Activated CD8-positive, alpha-beta memory T cell treated with anti-CD3 and anti-CD28 coated beads for 24 hours (primary cell): ENCODE measurements around the gene MAPK4.
"Not testable (repeated sequence)": the region's sequence is repeated elsewhere in the genome, so short reads cannot be mapped to it uniquely, and the experiment has no call there.

ENCODE experiments used
- DNase-seq: peaks from one replicate; pipeline ENCODE4 v3.0.0-alpha.2; 2020

The MAPK4 gene

DNA sequence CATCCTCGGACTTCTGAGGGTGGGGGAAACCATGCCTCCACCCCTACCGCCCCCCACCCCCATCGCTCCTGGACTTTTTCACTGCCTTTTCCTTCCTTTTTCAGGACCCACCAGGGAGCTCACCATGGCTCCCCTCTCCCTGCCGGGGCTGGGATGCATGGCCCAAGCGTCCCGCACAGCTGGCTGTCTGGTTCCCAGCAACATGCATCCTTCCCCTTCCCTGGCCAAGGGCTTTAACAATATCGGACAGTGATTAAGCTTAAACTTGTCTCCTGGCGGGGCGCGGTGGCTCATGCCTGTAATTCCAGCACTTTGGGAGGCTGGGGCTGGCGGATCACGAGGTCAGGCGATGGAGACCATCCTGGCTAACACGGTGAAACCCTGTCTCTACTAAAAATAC, 215.8 kb downstream of the MAPK4 start:
- DNase-seq, result no peak

DNA sequence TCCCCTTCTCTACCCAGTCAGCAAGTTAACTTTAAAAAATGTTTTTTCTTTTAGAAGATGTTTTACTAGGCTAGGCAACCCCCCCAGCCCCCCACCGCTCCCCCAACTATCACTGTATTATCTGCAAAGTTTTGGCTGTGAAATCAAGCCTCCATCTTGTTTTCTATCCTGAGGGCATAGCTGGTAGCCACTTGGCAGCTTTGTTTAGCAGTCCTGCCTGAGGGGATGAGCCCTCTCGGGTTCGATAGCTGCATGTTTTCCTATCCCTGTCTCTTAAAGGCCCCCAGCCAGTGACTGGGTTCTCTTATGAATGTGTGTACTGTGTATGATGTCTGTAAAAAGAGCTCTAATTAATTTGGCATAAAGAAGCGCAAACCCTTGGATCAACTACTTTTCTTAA, 216.5 kb downstream of the MAPK4 start:
- no peak for DNase-seq

DNA sequence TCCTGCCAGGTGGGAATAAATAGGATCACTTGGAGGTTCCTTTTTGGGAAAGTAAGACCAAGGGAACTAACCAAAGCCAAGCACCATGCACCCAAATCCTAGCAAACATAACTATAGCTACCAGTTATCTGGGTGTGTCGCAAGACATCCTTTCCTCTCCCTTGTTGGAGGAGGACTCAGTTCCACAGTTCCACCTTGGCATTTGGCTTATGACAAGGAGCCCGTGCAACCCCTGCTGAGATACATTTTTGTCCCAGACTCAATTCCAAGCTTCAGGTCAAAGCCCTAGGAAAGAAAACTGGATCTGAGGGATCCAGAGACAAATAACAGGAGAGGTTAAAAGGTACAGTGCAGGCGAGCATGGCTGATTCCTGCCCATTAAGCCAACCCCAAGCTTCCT, 219.1 kb downstream of the MAPK4 start:
- DNase-seq, result not testable (repeated sequence)
